HCT116 (cell line): ENCODE data around the gene LRRC53. TPM values are rescaled to one million over a fixed set of nuclear protein-coding genes. Genes with fewer than 3 reads are reported as not detected.

Source experiments
- ATAC-seq: fragments of 200-7000 bp; cut with Tn5 transposase; 2 replicates; pipeline ENCODE4 v1.9.1; 2020; ENCODE audit warnings: mild to moderate bottlenecking, moderate library complexity
- BruUV-seq: library from RNA; stranded (reverse); fragments of 400-500 nt; replicated peaks from 2 replicates; lab custom pipeline; 2021; lab: Mats Ljungman, UMichigan
- CTCF ChIA-PET: fragments of 300-600 bp; sonication (Branson Sonifier 250); formaldehyde crosslinking; loops from one replicate; lab custom pipeline; 2021; ENCODE audit warnings: antibody characterized with exemption; lab: Charles Lee
- POLR2A ChIA-PET: fragments of 300-600, 350-600 bp; sonication (Branson Sonifier 250); formaldehyde crosslinking; loops from one replicate; lab custom pipeline; 2021; ENCODE audit warnings: antibody characterized with exemption; lab: Charles Lee
- RAD21 ChIA-PET, 2 experiments: fragments of 300-600 bp; sonication (Branson Sonifier 250); formaldehyde crosslinking; loops; one replicate each; lab custom pipeline; 2023; ENCODE audit warnings: low total read pairs in 2 of 2; ENCODE audit not compliant: uncharacterized antibody in 2 of 2, unreplicated experiment in 2 of 2, low non-redundant PET in 1 of 2; lab: Charles Lee
- DNase-seq: peaks from one replicate; pipeline ENCODE4 v3.0.0-alpha.2; 2010; ENCODE audit warnings: low read depth, low spot score
- H2AFZ ChIP-seq: fragments of 200-600 bp; shearing (Covaris generic), sonication (generic); 2 replicates; pipeline ENCODE4 v1.6.1; 2017; ENCODE audit warnings: low read depth, mixed run types, mixed read lengths, antibody characterized with exemption, low read length; ENCODE audit not compliant: poor library complexity, severe bottlenecking
- H3K27ac ChIP-seq: 2 replicates; pipeline ENCODE4 v1.5.1; 2012; ENCODE audit warnings: low read depth, low read length
- H3K27me3 ChIP-seq: fragments of 200-600 bp; sonication (generic); 2 replicates; pipeline ENCODE4 v1.6.1; 2016; ENCODE audit warnings: mixed run types, low read length, mixed read lengths; ENCODE audit not compliant: insufficient read depth
- H3K36me3 ChIP-seq, 2 experiments: fragments of 200-500 bp in 1 of 2; fragments of 200-600 bp in 1 of 2; sonication (Bioruptor generic) in 1 of 2; sonication (generic) in 1 of 2; 2 replicates each; pipeline versions ENCODE4 v1.5.1 to v1.6.1; 2014 to 2016; ENCODE audit warnings: low read length in 2 of 2, inconsistent platforms in 1 of 2, mixed read lengths in 1 of 2, mixed run types in 1 of 2; ENCODE audit not compliant: insufficient read depth in 2 of 2, control insufficient read depth in 1 of 2
- H3K4me1 ChIP-seq, 2 experiments: fragments of 200-600 bp in 1 of 2; sonication (generic) in 1 of 2; 2 replicates each; pipeline versions ENCODE4 v1.5.1 to v1.6.1; 2012 to 2017; ENCODE audit warnings: low read length in 2 of 2, inconsistent platforms in 1 of 2, mild to moderate bottlenecking in 1 of 2, mixed read lengths in 1 of 2, mixed run types in 1 of 2, moderate library complexity in 1 of 2; ENCODE audit not compliant: insufficient read depth in 2 of 2, control insufficient read depth in 1 of 2
- H3K4me2 ChIP-seq: fragments of 200-600 bp; sonication (generic); 2 replicates; pipeline ENCODE4 v1.6.1; 2017; ENCODE audit warnings: mixed run types, low read length, mixed read lengths
- H3K4me3 ChIP-seq, 2 experiments: fragments of 200-600 bp in 1 of 2; sonication (generic) in 1 of 2; replicated peaks in 1 of 2; 2 replicates each; pipeline ENCODE4 v1.5.1; 2011 to 2016; ENCODE audit warnings: low read length in 2 of 2, control low read depth in 1 of 2, low read depth in 1 of 2, mild to moderate bottlenecking in 1 of 2, mixed read lengths in 1 of 2, mixed run types in 1 of 2
- H3K79me2 ChIP-seq: fragments of 200-600 bp; sonication (generic); 2 replicates; pipeline ENCODE4 v1.6.1; 2017; ENCODE audit warnings: mild to moderate bottlenecking, mixed run types, low read length, moderate library complexity, mixed read lengths; ENCODE audit not compliant: insufficient read depth
- H3K9ac ChIP-seq: fragments of 200-600 bp; sonication (generic); 2 replicates; pipeline ENCODE4 v1.6.1; 2016; ENCODE audit warnings: low read length, mixed read lengths
- H3K9me2 ChIP-seq: fragments of 200-600 bp; sonication (generic), shearing (Covaris generic); 2 replicates; pipeline ENCODE4 v1.6.1; 2017; ENCODE audit warnings: mixed run types, mild to moderate bottlenecking, moderate library complexity; ENCODE audit not compliant: insufficient read depth
- H3K9me3 ChIP-seq, 2 experiments: fragments of 200-500 bp in 1 of 2; fragments of 200-600 bp in 1 of 2; sonication (Bioruptor generic) in 1 of 2; sonication (generic) in 1 of 2; 2 replicates each; pipeline ENCODE4 v1.6.1; 2014 to 2017; ENCODE audit warnings: low read length in 2 of 2, mixed read lengths in 2 of 2, inconsistent platforms in 1 of 2, low read depth in 1 of 2, mild to moderate bottlenecking in 1 of 2, mixed run types in 1 of 2, moderate library complexity in 1 of 2; ENCODE audit not compliant: control insufficient read depth in 1 of 2, insufficient read depth in 1 of 2
- H4K20me1 ChIP-seq: fragments of 200-600 bp; sonication (generic), shearing (Covaris generic); 2 replicates; pipeline ENCODE4 v1.6.1; 2017; ENCODE audit warnings: mixed run types, mild to moderate bottlenecking, moderate library complexity; ENCODE audit not compliant: insufficient read depth
- EGR1 ChIP-seq: IDR thresholded peaks from 2 replicates; pipeline ENCODE4 v1.6.1; 2012; ENCODE audit warnings: low read depth
- ELF1 ChIP-seq: IDR thresholded peaks from 2 replicates; pipeline ENCODE4 v1.6.1; 2012; ENCODE audit warnings: low read depth, borderline replicate concordance
- EZH2 ChIP-seq: fragments of 200-600 bp; sonication (generic); IDR thresholded peaks from 2 replicates; pipeline ENCODE4 v1.6.1; 2017; ENCODE audit warnings: antibody characterized with exemption, mixed run types
- EZH2phosphoT487 ChIP-seq: fragments of 200-600 bp; IDR thresholded peaks from 2 replicates; pipeline ENCODE4 v1.6.1; 2018; ENCODE audit warnings: antibody characterized with exemption, borderline replicate concordance
- FOSL1 ChIP-seq: IDR thresholded peaks from 2 replicates; pipeline ENCODE4 v1.6.1; 2012; ENCODE audit warnings: low read depth
- JUND ChIP-seq: IDR thresholded peaks from 2 replicates; pipeline ENCODE4 v1.6.1; 2012
- RAD21 ChIP-seq: IDR thresholded peaks from 2 replicates; pipeline ENCODE4 v1.6.1; 2012; ENCODE audit warnings: low read depth, mild to moderate bottlenecking
- SP1 ChIP-seq: IDR thresholded peaks from 2 replicates; pipeline ENCODE4 v1.6.1; 2012; ENCODE audit warnings: low read depth
- TCF7L2 ChIP-seq: IDR thresholded peaks from 2 replicates; pipeline ENCODE4 v1.7.0; 2011; ENCODE audit warnings: borderline replicate concordance, inconsistent platforms; ENCODE audit not compliant: insufficient read depth, insufficient read length; ENCODE audit errors: extremely low read depth
- ZFX ChIP-seq: fragments of 450-650 bp; IDR thresholded peaks from 2 replicates; pipeline ENCODE4 v1.6.1; 2017
- intact Hi-C: fragments of 100-400 bp; cut with micrococcal nuclease; formaldehyde crosslinking; loops from 2 replicates; pipeline ENCODE4 v1.10.0; 2022
- total RNA-seq: library from RNA; stranded (reverse); gene quantifications from one replicate; pipeline ENCODE4 v1.2.1, GENCODE V29; 2021; ENCODE audit not compliant: unreplicated experiment
- TF ChIP-seq, protein P1 (sequence below): IDR thresholded peaks from 2 replicates; pipeline ENCODE4 v1.6.1; 2012
- TF ChIP-seq, protein P2 (sequence below), 3 experiments: fragments of 200-600 bp in 1 of 3; sonication (generic) in 1 of 3; IDR thresholded peaks in 2 of 3; conservative IDR thresholded peaks in 1 of 3; 2 replicates each; pipeline ENCODE4 v1.5.1; 2012 to 2017; ENCODE audit warnings: low read depth in 2 of 3, low read length in 2 of 3, antibody characterized with exemption in 1 of 3, borderline replicate concordance in 1 of 3, control low read depth in 1 of 3, mild to moderate bottlenecking in 1 of 3, mixed read lengths in 1 of 3, mixed run types in 1 of 3, moderate library complexity in 1 of 3; ENCODE audit not compliant: insufficient read depth in 1 of 3
- TF ChIP-seq, protein P3 (sequence below): IDR thresholded peaks from 2 replicates; pipeline ENCODE4 v1.6.1; 2011; ENCODE audit warnings: mild to moderate bottlenecking, low read length, moderate library complexity; ENCODE audit not compliant: insufficient replicate concordance; ENCODE audit errors: extremely low read depth

LRRC53 gene
- total RNA-seq, 1 experiment from 2014 or later: not detected

DNA sequence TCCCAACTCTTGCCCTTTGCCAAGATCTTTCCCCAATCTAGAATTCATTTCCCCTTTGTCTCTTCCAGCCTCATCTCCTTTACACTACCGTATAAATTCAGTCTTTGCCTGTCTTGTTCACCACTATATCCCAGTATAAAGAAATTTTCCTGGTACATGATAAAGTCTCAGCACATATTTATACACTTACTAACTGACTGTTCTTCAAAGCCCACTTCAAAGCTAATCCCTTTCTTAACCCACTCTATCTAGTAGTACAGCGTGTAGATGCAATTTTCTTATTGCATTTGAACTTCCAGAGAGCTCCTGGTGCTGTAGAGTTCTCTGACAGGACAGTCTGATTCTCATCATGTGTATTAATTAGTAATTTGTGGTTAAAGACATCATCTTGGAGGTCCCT, 78.1 kb downstream of the LRRC53 start:
- DNase-seq (no peak), ATAC-seq (no peak)
- CTCF ChIA-PET: no interaction called here
- H3K36me3 ChIP-seq: no peaks in the 10 kb centered on the region
- no peaks in the 10 kb centered on the region for H3K4me1 ChIP-seq
- H4K20me1 ChIP-seq: no peaks in the 10 kb centered on the region
- peaks cover 11% of the 10 kb centered on the region; the same call in 1 of the 2 replicates for H3K27me3 ChIP-seq
- RAD21 ChIA-PET: no interaction called here
- POLR2A ChIA-PET: no interaction called here
- no peak overlapping the region for H3K9ac ChIP-seq
- H3K4me2 ChIP-seq: no peak overlapping the region
- no peak for TF ChIP-seq RAD21
- no peaks in the 10 kb centered on the region for H3K9me3 ChIP-seq
- intact Hi-C loops: loop anchor here (10.0 kb wide), 1 partner anchor 410 kb away; no protein-coding TSS in a partner anchor
- BruUV-seq: no TSS peak
- no peak overlapping the region for H3K4me3 ChIP-seq
- H3K27ac ChIP-seq: no peak overlapping the region
- H3K9me2 ChIP-seq: no peaks in the 10 kb centered on the region
- no peaks in the 10 kb centered on the region for H3K79me2 ChIP-seq
- no peak overlapping the region for H2AFZ ChIP-seq

DNA sequence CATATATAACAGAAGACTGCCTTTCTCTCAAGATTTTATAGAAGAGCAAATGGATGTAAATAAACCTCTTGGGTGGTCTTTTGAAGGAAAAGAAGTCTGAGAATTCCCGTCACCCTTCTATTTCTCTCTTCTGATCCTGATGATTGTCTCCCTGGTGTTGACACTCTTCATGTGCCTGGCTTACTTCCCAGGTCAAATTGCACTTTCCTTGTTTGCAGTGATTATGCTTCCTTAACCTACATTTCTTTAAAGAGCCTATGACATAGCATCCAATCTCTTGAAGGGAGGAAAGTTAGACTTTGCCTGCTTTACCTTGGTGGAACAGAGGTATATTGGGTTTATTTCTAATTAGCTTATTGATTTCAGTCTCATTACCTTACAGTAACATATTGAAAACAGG, 80.1 kb downstream of the LRRC53 start:
- no TSS peak for BruUV-seq
- ChIA-PET POLR2A (no interaction called here), CTCF (no interaction called here), RAD21 (no interaction called here)
- H3K27ac ChIP-seq: no peak overlapping the region
- no peaks in the 10 kb centered on the region for H3K79me2 ChIP-seq
- intact Hi-C loops: loop anchor here (10.0 kb wide), 1 partner anchor 408 kb away; no protein-coding TSS in a partner anchor
- H4K20me1 ChIP-seq: no peaks in the 10 kb centered on the region
- H3K9me2 ChIP-seq: no peaks in the 10 kb centered on the region
- H3K27me3 ChIP-seq: peaks cover 15% of the 10 kb centered on the region
- ATAC-seq: no peak
- H3K4me1 ChIP-seq: no peaks in the 10 kb centered on the region
- H3K4me2 ChIP-seq: no peak overlapping the region
- H2AFZ ChIP-seq: no peak overlapping the region
- no peaks in the 10 kb centered on the region for H3K36me3 ChIP-seq
- no peaks in the 10 kb centered on the region for H3K9me3 ChIP-seq
- DNase-seq: no peak
- no peak overlapping the region for H3K9ac ChIP-seq
- H3K4me3 ChIP-seq: no peak overlapping the region
- TF ChIP-seq, protein P1, sequence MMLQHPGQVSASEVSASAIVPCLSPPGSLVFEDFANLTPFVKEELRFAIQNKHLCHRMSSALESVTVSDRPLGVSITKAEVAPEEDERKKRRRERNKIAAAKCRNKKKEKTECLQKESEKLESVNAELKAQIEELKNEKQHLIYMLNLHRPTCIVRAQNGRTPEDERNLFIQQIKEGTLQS: no peak
- no peak for TF ChIP-seq SP1
- TF ChIP-seq RAD21: no peak
- TF ChIP-seq EZH2: no peak
- TF ChIP-seq FOSL1: no peak
- TF ChIP-seq, protein P2, sequence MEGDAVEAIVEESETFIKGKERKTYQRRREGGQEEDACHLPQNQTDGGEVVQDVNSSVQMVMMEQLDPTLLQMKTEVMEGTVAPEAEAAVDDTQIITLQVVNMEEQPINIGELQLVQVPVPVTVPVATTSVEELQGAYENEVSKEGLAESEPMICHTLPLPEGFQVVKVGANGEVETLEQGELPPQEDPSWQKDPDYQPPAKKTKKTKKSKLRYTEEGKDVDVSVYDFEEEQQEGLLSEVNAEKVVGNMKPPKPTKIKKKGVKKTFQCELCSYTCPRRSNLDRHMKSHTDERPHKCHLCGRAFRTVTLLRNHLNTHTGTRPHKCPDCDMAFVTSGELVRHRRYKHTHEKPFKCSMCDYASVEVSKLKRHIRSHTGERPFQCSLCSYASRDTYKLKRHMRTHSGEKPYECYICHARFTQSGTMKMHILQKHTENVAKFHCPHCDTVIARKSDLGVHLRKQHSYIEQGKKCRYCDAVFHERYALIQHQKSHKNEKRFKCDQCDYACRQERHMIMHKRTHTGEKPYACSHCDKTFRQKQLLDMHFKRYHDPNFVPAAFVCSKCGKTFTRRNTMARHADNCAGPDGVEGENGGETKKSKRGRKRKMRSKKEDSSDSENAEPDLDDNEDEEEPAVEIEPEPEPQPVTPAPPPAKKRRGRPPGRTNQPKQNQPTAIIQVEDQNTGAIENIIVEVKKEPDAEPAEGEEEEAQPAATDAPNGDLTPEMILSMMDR (IDR thresholded peaks at IDR 0.05 in 2 of 3, conservative IDR thresholded peaks at IDR 0.05 in 1 of 3; ENCODE audit: borderline replicate concordance in 1 of 3, insufficient read depth in 1 of 3, low read depth in 2 of 3, low read length in 2 of 3): no peak
- TF ChIP-seq EGR1: no peak
- no peak for TF ChIP-seq JUND
- no peak for TF ChIP-seq ZFX
- no peak for TF ChIP-seq TCF7L2
- TF ChIP-seq, protein P3, sequence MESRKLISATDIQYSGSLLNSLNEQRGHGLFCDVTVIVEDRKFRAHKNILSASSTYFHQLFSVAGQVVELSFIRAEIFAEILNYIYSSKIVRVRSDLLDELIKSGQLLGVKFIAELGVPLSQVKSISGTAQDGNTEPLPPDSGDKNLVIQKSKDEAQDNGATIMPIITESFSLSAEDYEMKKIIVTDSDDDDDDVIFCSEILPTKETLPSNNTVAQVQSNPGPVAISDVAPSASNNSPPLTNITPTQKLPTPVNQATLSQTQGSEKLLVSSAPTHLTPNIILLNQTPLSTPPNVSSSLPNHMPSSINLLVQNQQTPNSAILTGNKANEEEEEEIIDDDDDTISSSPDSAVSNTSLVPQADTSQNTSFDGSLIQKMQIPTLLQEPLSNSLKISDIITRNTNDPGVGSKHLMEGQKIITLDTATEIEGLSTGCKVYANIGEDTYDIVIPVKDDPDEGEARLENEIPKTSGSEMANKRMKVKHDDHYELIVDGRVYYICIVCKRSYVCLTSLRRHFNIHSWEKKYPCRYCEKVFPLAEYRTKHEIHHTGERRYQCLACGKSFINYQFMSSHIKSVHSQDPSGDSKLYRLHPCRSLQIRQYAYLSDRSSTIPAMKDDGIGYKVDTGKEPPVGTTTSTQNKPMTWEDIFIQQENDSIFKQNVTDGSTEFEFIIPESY: no peak
- no peak for TF ChIP-seq EZH2phosphoT487
- TF ChIP-seq ELF1: no peak
